Body of pancreas (tissue), 4 donors: ENCODE measurements around the gene SFRP4. TPM values are rescaled to one million over a fixed set of nuclear protein-coding genes. Genes with fewer than 3 reads are reported as not detected.

Source experiments
- ATAC-seq: fragments of 150-250 bp; one replicate; pipeline ENCODE4 v1.9.1; 2016
- DNase-seq, 4 donors: peaks; one replicate each; pipeline ENCODE4 v3.0.0-alpha.2; 2019
- H3K27ac ChIP-seq, 4 donors: fragments of 200-600 bp; sonication (generic); 1 replicate in 3 of 4; 2 replicates in 1 of 4; pipeline versions ENCODE4 v1.5.1 to v1.6.1; 2016 to 2019; ENCODE audit warnings: mild to moderate bottlenecking in 1 of 4, mixed read lengths in 1 of 4, moderate library complexity in 1 of 4
- H3K27me3 ChIP-seq, 2 donors: fragments of 200-600 bp; sonication (generic); one replicate each; pipeline ENCODE4 v1.6.0; 2016; ENCODE audit warnings: mild to moderate bottlenecking in 1 of 2
- H3K36me3 ChIP-seq, 2 donors: fragments of 200-600 bp; sonication (generic); replicated peaks in 1 of 2; 2 replicates each; pipeline ENCODE4 v1.5.1; 2016; ENCODE audit warnings: low read depth in 2 of 2; ENCODE audit not compliant: insufficient read depth in 1 of 2
- H3K4me1 ChIP-seq: fragments of 200-600 bp; sonication (generic); one replicate; pipeline ENCODE4 v1.6.0; 2016
- H3K4me3 ChIP-seq, 2 donors: fragments of 200-600 bp; sonication (generic); 1 replicate in 1 of 2; 2 replicates in 1 of 2; pipeline ENCODE4 v1.5.1; 2016 to 2019
- H3K9me3 ChIP-seq, 3 donors: fragments of 200-600 bp; sonication (generic); 1 replicate in 2 of 3; 2 replicates in 1 of 3; pipeline ENCODE4 v1.5.1; 2016
- POLR2A ChIP-seq, 3 donors: fragments of 450-650 bp; IDR thresholded peaks; one replicate each; pipeline ENCODE4 v1.6.1; 2016; ENCODE audit warnings: antibody characterized with exemption in 3 of 3, mild to moderate bottlenecking in 2 of 3
- WGBS, 2 donors: methylation state at CpG; one replicate each; pipeline ENCODE4 v1.1.5; 2017; 5-methylcytosine and 5-hydroxymethylcytosine counted together
- intact Hi-C: fragments of 100-400 bp; cut with DNase I; formaldehyde crosslinking; loops from one replicate; pipeline ENCODE4 v1.15.1; 2023
- total RNA-seq, 2 donors: library from RNA; depleted of rRNA; stranded (reverse); fragments of >200 nt; gene quantifications; one replicate each; pipeline ENCODE4 v1.1.0, GENCODE V29; 2016
- TF ChIP-seq, protein P1 (sequence below), 7 experiments: fragments of 450-650 bp in 4 of 7; fragments of 200-600 bp in 3 of 7; sonication (generic) in 3 of 7; IDR thresholded peaks; one replicate each; pipeline ENCODE4 v1.5.1; 2016 to 2019; ENCODE audit warnings: antibody characterized with exemption in 7 of 7

Gene SFRP4
- total RNA-seq, 2 donors from 2014 or later, result 5.3 to 9.1 TPM

DNA sequence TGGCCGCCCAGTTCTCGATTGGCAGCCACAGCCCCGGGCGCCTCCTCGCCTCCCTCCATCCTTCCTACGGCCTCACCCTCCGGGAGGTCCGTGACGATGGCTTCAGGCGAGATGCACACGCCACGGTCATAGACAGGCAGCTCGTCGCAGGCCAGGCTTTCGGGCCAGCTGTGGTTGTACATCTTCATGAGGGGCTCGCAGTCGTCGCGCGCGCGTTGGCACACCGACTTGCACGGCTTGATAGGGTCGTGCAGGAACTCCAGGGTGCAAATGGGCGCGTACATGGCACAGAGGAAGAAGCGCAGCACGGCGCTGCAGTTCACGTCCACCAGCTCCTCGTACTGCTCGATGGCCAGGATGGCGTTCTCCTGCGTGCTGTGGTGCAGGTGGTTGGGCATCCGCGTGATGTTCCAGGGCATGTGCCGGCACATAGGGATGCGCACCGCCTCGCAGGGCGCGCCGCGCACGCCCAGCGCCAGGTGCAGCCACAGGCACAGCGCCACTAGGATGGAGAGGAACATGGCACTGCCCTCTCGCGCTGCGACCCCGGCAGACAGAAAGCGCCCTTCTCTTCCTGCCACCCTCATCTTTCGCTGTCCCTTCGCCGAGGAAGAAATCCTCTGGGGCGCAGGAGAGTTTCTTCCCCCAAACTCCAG, 472 bp downstream of the SFRP4 start:
- H3K9me3 ChIP-seq, result no peaks in the 10 kb centered on the region
- DNase-seq (peak; percentile 21 to 53 (median 33)), ATAC-seq (peak; percentile 7)
- peaks cover 0 to 3% of the 10 kb centered on the region in 2 donors for H3K27me3 ChIP-seq
- H3K4me1 ChIP-seq, result peaks cover 26% of the 10 kb centered on the region
- TF ChIP-seq, protein P1, sequence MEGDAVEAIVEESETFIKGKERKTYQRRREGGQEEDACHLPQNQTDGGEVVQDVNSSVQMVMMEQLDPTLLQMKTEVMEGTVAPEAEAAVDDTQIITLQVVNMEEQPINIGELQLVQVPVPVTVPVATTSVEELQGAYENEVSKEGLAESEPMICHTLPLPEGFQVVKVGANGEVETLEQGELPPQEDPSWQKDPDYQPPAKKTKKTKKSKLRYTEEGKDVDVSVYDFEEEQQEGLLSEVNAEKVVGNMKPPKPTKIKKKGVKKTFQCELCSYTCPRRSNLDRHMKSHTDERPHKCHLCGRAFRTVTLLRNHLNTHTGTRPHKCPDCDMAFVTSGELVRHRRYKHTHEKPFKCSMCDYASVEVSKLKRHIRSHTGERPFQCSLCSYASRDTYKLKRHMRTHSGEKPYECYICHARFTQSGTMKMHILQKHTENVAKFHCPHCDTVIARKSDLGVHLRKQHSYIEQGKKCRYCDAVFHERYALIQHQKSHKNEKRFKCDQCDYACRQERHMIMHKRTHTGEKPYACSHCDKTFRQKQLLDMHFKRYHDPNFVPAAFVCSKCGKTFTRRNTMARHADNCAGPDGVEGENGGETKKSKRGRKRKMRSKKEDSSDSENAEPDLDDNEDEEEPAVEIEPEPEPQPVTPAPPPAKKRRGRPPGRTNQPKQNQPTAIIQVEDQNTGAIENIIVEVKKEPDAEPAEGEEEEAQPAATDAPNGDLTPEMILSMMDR (IDR thresholded peaks at IDR 0.05), result peak in 1 of 7 experiments; percentile 3
- TF ChIP-seq POLR2A (IDR thresholded peaks at IDR 0.05), result peak in 1 of 3 donors; percentile 30
- no peaks in the 10 kb centered on the region for H3K36me3 ChIP-seq
- peak overlapping the region in 1 of 2 donors; percentile 38 for H3K4me3 ChIP-seq
- peak overlapping the region in 3 of 4 donors; percentile 27 to 64 (median 36) for H3K27ac ChIP-seq
- intact Hi-C loops, result no loop called here
- 6 to 13% methylated on average over 11 to 57 of the region's 57 CpGs for WGBS, 2 donors

DNA sequence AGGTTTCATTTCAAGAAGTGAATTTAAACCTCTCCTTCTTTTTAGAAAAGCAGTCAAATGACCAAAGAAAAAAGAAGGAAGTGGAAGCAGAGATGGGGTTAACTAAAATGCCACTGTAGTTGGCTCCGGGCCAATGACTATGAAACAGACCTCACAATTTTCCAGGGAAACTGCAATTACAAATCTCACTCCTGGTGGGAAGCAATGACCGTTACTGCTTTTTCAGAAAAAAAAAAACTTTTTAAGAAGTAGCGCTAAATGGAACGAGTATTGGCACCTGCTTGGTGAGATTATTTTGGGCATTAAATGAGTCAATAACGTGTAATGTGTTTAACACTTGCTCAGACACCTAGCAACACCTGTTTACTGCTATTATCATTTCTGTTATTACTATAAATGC, 1.2 kb downstream of the SFRP4 start:
- intact Hi-C loops, result no loop called here
- ATAC-seq (no peak), DNase-seq (peak in 3 of 4 donors; percentile 21 to 29 (median 26))
- WGBS, 2 donors, result 8 to 11% methylated on average over 5 of the region's 5 CpGs
- peaks cover 0 to 3% of the 10 kb centered on the region in 2 donors for H3K27me3 ChIP-seq
- H3K9me3 ChIP-seq, result no peaks in the 10 kb centered on the region
- H3K36me3 ChIP-seq, result no peaks in the 10 kb centered on the region
- peaks cover 26% of the 10 kb centered on the region for H3K4me1 ChIP-seq
- no peak overlapping the region for H3K27ac ChIP-seq
- TF ChIP-seq POLR2A (IDR thresholded peaks at IDR 0.05), result no peak
- TF ChIP-seq, protein P1 (IDR thresholded peaks at IDR 0.05), result no peak
- H3K4me3 ChIP-seq, result no peak overlapping the region

DNA sequence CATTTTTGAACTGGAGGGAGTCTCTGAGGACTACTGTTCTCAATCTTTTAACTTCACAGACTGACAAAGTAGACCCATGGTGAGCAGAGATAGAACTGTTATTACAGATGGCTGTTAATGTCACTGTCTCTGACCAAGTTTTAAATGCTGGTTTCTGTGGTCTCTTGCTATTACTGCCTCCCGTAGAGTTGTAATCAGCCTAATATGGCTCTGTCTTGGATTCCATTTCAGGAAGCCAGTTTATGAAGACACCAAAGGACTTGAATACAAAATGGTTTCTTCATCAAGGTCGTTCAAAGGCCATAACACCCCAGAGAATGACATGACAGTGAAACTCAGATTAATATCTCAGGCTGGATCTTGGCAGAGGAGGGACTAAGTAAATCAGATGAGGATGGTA, 3.9 kb downstream of the SFRP4 start:
- intact Hi-C loops, result no loop called here
- DNase-seq (no peak), ATAC-seq (no peak)
- Histone ChIP-seq H3K9me3 (no peaks in the 10 kb centered on the region), H3K4me1 (peaks cover 21% of the 10 kb centered on the region), H3K4me3 (no peak overlapping the region), H3K27ac (no peak overlapping the region), H3K36me3 (no peaks in the 10 kb centered on the region), H3K27me3 (peaks cover 0 to 3% of the 10 kb centered on the region in 2 donors)
- WGBS, 2 donors, result 61 to 68% methylated on average over 2 of the region's 2 CpGs
- no peak for TF ChIP-seq POLR2A (IDR thresholded peaks at IDR 0.05)
- TF ChIP-seq, protein P1 (IDR thresholded peaks at IDR 0.05), result no peak

DNA sequence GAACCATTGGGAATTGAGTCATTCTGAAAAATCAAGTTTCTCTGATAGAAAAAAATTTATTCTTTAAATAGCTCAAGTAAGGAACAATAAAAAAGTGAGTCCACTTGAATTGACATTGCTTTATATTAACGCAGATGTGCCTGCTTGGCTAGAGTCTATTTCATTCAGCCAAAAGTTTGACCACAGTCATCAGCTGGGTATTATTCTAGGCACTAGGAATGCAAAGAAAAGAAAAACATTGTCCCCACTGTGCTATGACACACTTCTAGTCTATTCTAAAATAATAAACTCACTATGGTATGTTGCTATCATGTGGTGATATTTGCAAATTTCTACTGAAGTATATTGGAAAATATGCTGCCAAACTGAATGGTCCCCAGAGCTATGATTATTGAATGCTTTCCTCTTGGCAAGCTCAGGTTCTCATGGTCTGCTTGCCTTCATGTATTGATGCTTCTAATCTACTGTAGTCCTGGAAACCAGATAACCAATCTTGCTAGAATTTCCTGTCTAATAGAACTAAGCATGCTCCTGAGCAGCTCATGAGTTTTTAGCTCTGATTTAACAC, 8.3 kb downstream of the SFRP4 start:
- H3K27ac ChIP-seq, result no peak overlapping the region
- DNase-seq, result no peak
- H3K4me1 ChIP-seq, result no peaks in the 10 kb centered on the region
- H3K4me3 ChIP-seq, result no peak overlapping the region
- H3K27me3 ChIP-seq, result no peaks in the 10 kb centered on the region
- TF ChIP-seq POLR2A (IDR thresholded peaks at IDR 0.05), result no peak
- TF ChIP-seq, protein P1 (IDR thresholded peaks at IDR 0.05), result no peak
- ATAC-seq, result no peak
- intact Hi-C loops, result loop anchor here (5.0 kb wide), 1 partner anchor 194 kb away; no protein-coding TSS in a partner anchor
- H3K9me3 ChIP-seq, result no peaks in the 10 kb centered on the region
- WGBS, 2 donors, result 89 to 96% methylated on average over 1 of the region's 1 CpG
- no peaks in the 10 kb centered on the region for H3K36me3 ChIP-seq
